ENCODE results near the gene CD6. TPM values are rescaled to one million over a fixed set of nuclear protein-coding genes. Genes with fewer than 3 reads are reported as not detected.
A peak's percentile ranks its signal among the peaks of the same experiment; 100 is the strongest.

The CD6 gene
- total RNA-seq, 2 donors from 2014 or later: 254 to 438 TPM

- H3K36me3 Mint-ChIP-seq (ENCODE audit: low read depth): peaks cover 100% of the 10 kb centered on the region
- peak overlapping the region; percentile 99 for H3K27ac Mint-ChIP-seq
- no peaks in the 10 kb centered on the region for H3K9me3 Mint-ChIP-seq
- H3K4me3 Mint-ChIP-seq: peak overlapping the region; percentile 93
- H3K4me1 Mint-ChIP-seq: peaks cover 6% of the 10 kb centered on the region
- ATAC-seq (replicated peaks): no peak
- no peaks in the 10 kb centered on the region for H3K27me3 Mint-ChIP-seq
These were observed 5.7 kb downstream of the CD6 start for GRCh38 chr11:60977224-60977623.

GRCh38 chr11:60977836-60978235, 6.4 kb downstream of the CD6 start:
- H3K36me3 Mint-ChIP-seq (ENCODE audit: low read depth): peaks cover 100% of the 10 kb centered on the region
- no peaks in the 10 kb centered on the region for H3K9me3 Mint-ChIP-seq
- peaks cover 6% of the 10 kb centered on the region for H3K4me1 Mint-ChIP-seq
- H3K27ac Mint-ChIP-seq: peak overlapping the region; percentile 99
- H3K27me3 Mint-ChIP-seq: no peaks in the 10 kb centered on the region
- peak overlapping the region; percentile 93 for H3K4me3 Mint-ChIP-seq
- no peak for ATAC-seq (replicated peaks)

- peak; percentile 82 for ATAC-seq (replicated peaks)
- no peaks in the 10 kb centered on the region for H3K9me3 Mint-ChIP-seq
- H3K36me3 Mint-ChIP-seq (ENCODE audit: low read depth): peaks cover 100% of the 10 kb centered on the region
- H3K4me1 Mint-ChIP-seq: peaks cover 12% of the 10 kb centered on the region
- H3K4me3 Mint-ChIP-seq: peak overlapping the region; percentile 93
- no peaks in the 10 kb centered on the region for H3K27me3 Mint-ChIP-seq
- peak overlapping the region; percentile 99 for H3K27ac Mint-ChIP-seq
These were observed 7.3 kb downstream of the CD6 start for GRCh38 chr11:60978546-60979380.

- Mint-ChIP-seq H3K27me3 (no peaks in the 10 kb centered on the region), H3K9me3 (no peaks in the 10 kb centered on the region), H3K36me3 (ENCODE audit: low read depth) (peaks cover 100% of the 10 kb centered on the region), H3K27ac (peak overlapping the region; percentile 99), H3K4me1 (peaks cover 29% of the 10 kb centered on the region), H3K4me3 (peak overlapping the region; percentile 93)
- ATAC-seq (replicated peaks): no peak
These were observed 10.0 kb downstream of the CD6 start for GRCh38 chr11:60981515-60981914.

- peak overlapping the region; percentile 93 for H3K4me3 Mint-ChIP-seq
- H3K27ac Mint-ChIP-seq: peak overlapping the region; percentile 99
- peaks cover 26% of the 10 kb centered on the region for H3K4me1 Mint-ChIP-seq
- H3K27me3 Mint-ChIP-seq: no peaks in the 10 kb centered on the region
- H3K36me3 Mint-ChIP-seq (ENCODE audit: low read depth): peaks cover 100% of the 10 kb centered on the region
- no peaks in the 10 kb centered on the region for H3K9me3 Mint-ChIP-seq
- no peak for ATAC-seq (replicated peaks)
These were observed 10.7 kb downstream of the CD6 start for GRCh38 chr11:60982184-60982583.

GRCh38 chr11:60984149-60984548, 12.7 kb downstream of the CD6 start:
- no peaks in the 10 kb centered on the region for H3K27me3 Mint-ChIP-seq
- H3K36me3 Mint-ChIP-seq (ENCODE audit: low read depth): peaks cover 100% of the 10 kb centered on the region
- H3K4me3 Mint-ChIP-seq: peak overlapping the region; percentile 93
- H3K4me1 Mint-ChIP-seq: peaks cover 37% of the 10 kb centered on the region
- H3K9me3 Mint-ChIP-seq: no peaks in the 10 kb centered on the region
- ATAC-seq (replicated peaks): no peak
- H3K27ac Mint-ChIP-seq: peak overlapping the region; percentile 99

GRCh38 chr11:60984636-60985035, 13.2 kb downstream of the CD6 start:
- Mint-ChIP-seq H3K4me3 (peak overlapping the region; percentile 93), H3K27ac (peak overlapping the region; percentile 99), H3K36me3 (ENCODE audit: low read depth) (peaks cover 100% of the 10 kb centered on the region), H3K4me1 (peaks cover 41% of the 10 kb centered on the region), H3K27me3 (no peaks in the 10 kb centered on the region), H3K9me3 (no peaks in the 10 kb centered on the region)
- no peak for ATAC-seq (replicated peaks)

GRCh38 chr11:60985501-60985900, 14.0 kb downstream of the CD6 start:
- ATAC-seq (replicated peaks): no peak
- Mint-ChIP-seq H3K9me3 (no peaks in the 10 kb centered on the region), H3K27ac (peak overlapping the region; percentile 99), H3K36me3 (ENCODE audit: low read depth) (peaks cover 100% of the 10 kb centered on the region), H3K4me3 (peak overlapping the region; percentile 93), H3K27me3 (no peaks in the 10 kb centered on the region), H3K4me1 (peaks cover 44% of the 10 kb centered on the region)

- ATAC-seq (replicated peaks): peak; percentile 74
- peaks cover 48% of the 10 kb centered on the region for H3K4me1 Mint-ChIP-seq
- H3K4me3 Mint-ChIP-seq: peak overlapping the region; percentile 93
- peak overlapping the region; percentile 99 for H3K27ac Mint-ChIP-seq
- H3K9me3 Mint-ChIP-seq: no peaks in the 10 kb centered on the region
- H3K36me3 Mint-ChIP-seq (ENCODE audit: low read depth): peaks cover 100% of the 10 kb centered on the region
- no peaks in the 10 kb centered on the region for H3K27me3 Mint-ChIP-seq
These were observed 14.8 kb downstream of the CD6 start for GRCh38 chr11:60985991-60986915.

GRCh38 chr11:60987577-60988277, 16.2 kb downstream of the CD6 start:
- H3K4me1 Mint-ChIP-seq: peaks cover 52% of the 10 kb centered on the region
- H3K27ac Mint-ChIP-seq: peak overlapping the region; percentile 99
- ATAC-seq (replicated peaks): peak; percentile 63
- H3K27me3 Mint-ChIP-seq: no peaks in the 10 kb centered on the region
- no peaks in the 10 kb centered on the region for H3K9me3 Mint-ChIP-seq
- peaks cover 100% of the 10 kb centered on the region for H3K36me3 Mint-ChIP-seq (ENCODE audit: low read depth)
- peak overlapping the region; percentile 93 for H3K4me3 Mint-ChIP-seq

- ATAC-seq (replicated peaks): no peak
- Mint-ChIP-seq H3K4me1 (peaks cover 56% of the 10 kb centered on the region), H3K9me3 (no peaks in the 10 kb centered on the region), H3K27me3 (no peaks in the 10 kb centered on the region), H3K27ac (peak overlapping the region; percentile 99), H3K4me3 (peak overlapping the region; percentile 93), H3K36me3 (ENCODE audit: low read depth) (peaks cover 100% of the 10 kb centered on the region)
These were observed 17.2 kb downstream of the CD6 start for GRCh38 chr11:60988658-60989057.

- Mint-ChIP-seq H3K4me3 (peak overlapping the region; percentile 93), H3K27ac (peak overlapping the region; percentile 99), H3K36me3 (ENCODE audit: low read depth) (peaks cover 100% of the 10 kb centered on the region), H3K27me3 (no peaks in the 10 kb centered on the region), H3K4me1 (peaks cover 56% of the 10 kb centered on the region), H3K9me3 (no peaks in the 10 kb centered on the region)
- no peak for ATAC-seq (replicated peaks)
These were observed 17.7 kb downstream of the CD6 start for GRCh38 chr11:60989093-60989650.

GRCh38 chr11:60991457-60991856, 20.0 kb downstream of the CD6 start:
- ATAC-seq (replicated peaks): no peak
- Mint-ChIP-seq H3K36me3 (ENCODE audit: low read depth) (peaks cover 100% of the 10 kb centered on the region), H3K27ac (peak overlapping the region; percentile 99), H3K4me1 (peaks cover 57% of the 10 kb centered on the region), H3K9me3 (no peaks in the 10 kb centered on the region), H3K4me3 (peak overlapping the region; percentile 93), H3K27me3 (no peaks in the 10 kb centered on the region)

Data from activated T-helper 17 cell treated with anti-CD3 and anti-CD28 coated beads, Interleukin-2, amount 50 U/mL, for 72 hours (primary cell).